Loucy (cell line): Measurements from ENCODE around the gene TAF1B.

Experiments used
- EZH2phosphoT487 ChIP-seq: fragments of 200-600 bp; IDR thresholded peaks from 2 replicates; pipeline ENCODE4 v1.6.1; 2018; ENCODE audit warnings: antibody characterized with exemption, mild to moderate bottlenecking, moderate library complexity, borderline replicate concordance
- TF ChIP-seq, protein P1 (sequence below): fragments of 200-600 bp; sonication (generic); conservative IDR thresholded peaks from 2 replicates; pipeline ENCODE4 v1.5.1; 2014; ENCODE audit warnings: mild to moderate bottlenecking, antibody characterized with exemption, low read length

DNA sequence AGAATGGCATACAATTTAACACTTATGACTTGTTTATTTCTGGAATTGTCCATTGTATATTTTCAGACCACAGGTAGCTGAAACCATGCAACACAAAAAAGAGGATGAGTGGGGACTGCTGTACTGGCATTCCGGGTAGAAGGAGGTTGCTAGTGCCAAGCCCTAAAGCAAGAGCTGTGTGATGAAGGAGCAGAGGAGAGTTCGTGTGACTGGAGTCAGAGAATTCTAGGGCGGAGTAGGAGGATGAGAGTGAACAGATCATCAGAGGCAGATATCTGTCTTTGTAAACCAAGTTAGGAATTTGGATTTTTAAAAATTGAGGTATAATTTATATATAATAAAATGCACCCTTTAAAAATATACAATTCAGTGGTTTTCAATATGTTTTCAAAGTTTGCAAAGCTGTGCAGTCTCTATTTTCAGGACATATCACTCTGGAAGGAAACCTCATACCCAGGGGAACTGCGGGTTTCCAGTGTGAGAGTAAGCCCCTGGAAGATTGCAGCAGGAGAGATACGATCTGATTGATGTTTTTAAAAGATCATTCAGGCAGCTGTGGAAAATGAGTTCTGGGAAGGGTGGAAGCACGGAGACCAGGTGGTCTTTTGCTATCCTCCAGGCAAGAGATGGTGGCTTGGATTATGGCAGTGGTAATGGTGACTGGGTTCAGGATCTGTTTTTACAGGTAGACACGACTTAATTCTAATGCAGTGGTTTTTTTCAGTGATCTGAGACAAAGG is 36.4 kb downstream of the TAF1B start:
- TF ChIP-seq, protein P1, sequence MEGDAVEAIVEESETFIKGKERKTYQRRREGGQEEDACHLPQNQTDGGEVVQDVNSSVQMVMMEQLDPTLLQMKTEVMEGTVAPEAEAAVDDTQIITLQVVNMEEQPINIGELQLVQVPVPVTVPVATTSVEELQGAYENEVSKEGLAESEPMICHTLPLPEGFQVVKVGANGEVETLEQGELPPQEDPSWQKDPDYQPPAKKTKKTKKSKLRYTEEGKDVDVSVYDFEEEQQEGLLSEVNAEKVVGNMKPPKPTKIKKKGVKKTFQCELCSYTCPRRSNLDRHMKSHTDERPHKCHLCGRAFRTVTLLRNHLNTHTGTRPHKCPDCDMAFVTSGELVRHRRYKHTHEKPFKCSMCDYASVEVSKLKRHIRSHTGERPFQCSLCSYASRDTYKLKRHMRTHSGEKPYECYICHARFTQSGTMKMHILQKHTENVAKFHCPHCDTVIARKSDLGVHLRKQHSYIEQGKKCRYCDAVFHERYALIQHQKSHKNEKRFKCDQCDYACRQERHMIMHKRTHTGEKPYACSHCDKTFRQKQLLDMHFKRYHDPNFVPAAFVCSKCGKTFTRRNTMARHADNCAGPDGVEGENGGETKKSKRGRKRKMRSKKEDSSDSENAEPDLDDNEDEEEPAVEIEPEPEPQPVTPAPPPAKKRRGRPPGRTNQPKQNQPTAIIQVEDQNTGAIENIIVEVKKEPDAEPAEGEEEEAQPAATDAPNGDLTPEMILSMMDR = no peak
- TF ChIP-seq EZH2phosphoT487 = no peak
